HG02571 (cell line): ENCODE results near the gene KCNK16.
"Not testable (repeated sequence)": the region's sequence is repeated elsewhere in the genome, so short reads cannot be mapped to it uniquely, and the experiment has no call there.

Source experiments
- ATAC-seq: cut with Tn5 transposase; IDR thresholded peaks from one replicate; pipeline ENCODE4 v1.9.1; 2021; ENCODE audit warnings: mild to moderate bottlenecking, moderate library complexity; ENCODE audit not compliant: unreplicated experiment

The KCNK16 gene

GRCh38 chr6:39312912-39313525 is 9.5 kb downstream of the KCNK16 start:
- ATAC-seq: no peak

GRCh38 chr6:39310542-39310941 is 12.0 kb downstream of the KCNK16 start:
- no peak for ATAC-seq

- ATAC-seq: no peak
These were observed 12.5 kb downstream of the KCNK16 start for GRCh38 chr6:39309942-39310531.

- ATAC-seq: no peak
These were observed 15.0 kb downstream of the KCNK16 start for GRCh38 chr6:39307462-39307861.

- no peak for ATAC-seq
These were observed 17.6 kb downstream of the KCNK16 start for GRCh38 chr6:39304951-39305350.

- ATAC-seq: no peak
These were observed 18.9 kb downstream of the KCNK16 start for GRCh38 chr6:39303425-39304153.

GRCh38 chr6:39302669-39303424 is 19.7 kb downstream of the KCNK16 start:
- ATAC-seq: no peak

GRCh38 chr6:39302011-39302410 is 20.5 kb downstream of the KCNK16 start:
- no peak for ATAC-seq

- no peak for ATAC-seq
These were observed 20.9 kb downstream of the KCNK16 start for GRCh38 chr6:39301606-39302005.

- no peak for ATAC-seq
These were observed 21.8 kb downstream of the KCNK16 start for GRCh38 chr6:39300739-39301138.

GRCh38 chr6:39298061-39298460 is 24.4 kb downstream of the KCNK16 start:
- ATAC-seq: no peak

GRCh38 chr6:39296745-39297640 is 25.5 kb downstream of the KCNK16 start:
- no peak for ATAC-seq

GRCh38 chr6:39295611-39296011 is 26.9 kb downstream of the KCNK16 start:
- ATAC-seq: no peak

- ATAC-seq: no peak
These were observed 27.6 kb downstream of the KCNK16 start for GRCh38 chr6:39294899-39295298.

GRCh38 chr6:39294133-39294532 is 28.4 kb downstream of the KCNK16 start:
- no peak for ATAC-seq

GRCh38 chr6:39292637-39293036 is 29.9 kb downstream of the KCNK16 start:
- no peak for ATAC-seq

- no peak for ATAC-seq
These were observed 33.0 kb downstream of the KCNK16 start for GRCh38 chr6:39289490-39289889.

GRCh38 chr6:39287601-39288000 is 34.9 kb downstream of the KCNK16 start:
- ATAC-seq: no peak

GRCh38 chr6:39286596-39286995 is 35.9 kb downstream of the KCNK16 start:
- ATAC-seq: not testable (repeated sequence)

- ATAC-seq: no peak
These were observed 39.7 kb downstream of the KCNK16 start for GRCh38 chr6:39282774-39283173.
